Vagina (tissue), 2 donors: ENCODE data around the gene KIF16B. TPM values are rescaled to one million over a fixed set of nuclear protein-coding genes. Genes with fewer than 3 reads are reported as not detected.

Experiments
- DNase-seq, 2 donors: peaks; one replicate each; pipeline ENCODE4 v3.0.0-alpha.2; 2017; ENCODE audit errors: extremely low spot score in 2 of 2
- H3K27ac ChIP-seq: fragments of 200-600 bp; sonication (generic); one replicate; pipeline ENCODE4 v1.5.1; 2019
- H3K27me3 ChIP-seq: fragments of 200-600 bp; sonication (generic); one replicate; pipeline ENCODE4 v1.5.1; 2019
- H3K36me3 ChIP-seq, 2 donors: fragments of 200-600 bp; sonication (generic); one replicate each; pipeline ENCODE4 v1.5.1; 2017 to 2019
- H3K4me1 ChIP-seq: fragments of 200-600 bp; sonication (generic); one replicate; pipeline ENCODE4 v1.5.1; 2019
- H3K4me3 ChIP-seq, 2 donors: fragments of 200-600 bp; sonication (generic); 1 replicate in 1 of 2; 2 replicates in 1 of 2; pipeline ENCODE4 v1.5.1; 2016 to 2019
- H3K9me3 ChIP-seq: fragments of 200-600 bp; sonication (generic); one replicate; pipeline ENCODE4 v1.5.1; 2019
- CTCF ChIP-seq, 3 experiments: fragments of 450-650 bp in 2 of 3; fragments of 200-600 bp in 1 of 3; sonication (generic) in 1 of 3; IDR thresholded peaks; one replicate each; pipeline ENCODE4 v1.5.1; 2017 to 2019; ENCODE audit warnings: antibody characterized with exemption in 3 of 3, mild to moderate bottlenecking in 2 of 3, moderate library complexity in 2 of 3
- POLR2A ChIP-seq, 2 donors: fragments of 450-650 bp; IDR thresholded peaks; one replicate each; pipeline ENCODE4 v1.6.1; 2017; ENCODE audit warnings: antibody characterized with exemption in 2 of 2, mild to moderate bottlenecking in 2 of 2, moderate library complexity in 2 of 2
- POLR2AphosphoS5 ChIP-seq, 2 donors: sonication (generic); formaldehyde crosslinking; IDR thresholded peaks; one replicate each; pipeline ENCODE4 v1.9.0; 2017; ENCODE audit warnings: antibody characterized with exemption in 2 of 2, mild to moderate bottlenecking in 2 of 2, low read depth in 1 of 2; ENCODE audit not compliant: insufficient read depth in 1 of 2
- intact Hi-C: fragments of 100-400 bp; cut with DNase I; formaldehyde crosslinking; loops from one replicate; pipeline ENCODE4 v1.15.1; 2023
- total RNA-seq: library from RNA; depleted of rRNA; stranded (reverse); fragments of >200 nt; gene quantifications from one replicate; pipeline ENCODE4 v1.2.3, GENCODE V29; 2016

The KIF16B gene
- total RNA-seq, 1 donor from 2014 or later = 27.7 TPM

- Histone ChIP-seq H3K9me3 (no peaks in the 10 kb centered on the region), H3K27ac (no peak overlapping the region), H3K4me1 (no peaks in the 10 kb centered on the region), H3K4me3 (no peak overlapping the region), H3K36me3 (no peaks in the 10 kb centered on the region), H3K27me3 (no peaks in the 10 kb centered on the region)
- no peak for DNase-seq
- TF ChIP-seq CTCF (IDR thresholded peaks at IDR 0.05) (no peak), POLR2AphosphoS5 (IDR thresholded peaks at IDR 0.05; ENCODE audit: insufficient read depth in 1 of 2, low read depth in 1 of 2) (no peak), POLR2A (IDR thresholded peaks at IDR 0.05) (no peak)
- intact Hi-C loops = no loop called here
Observed at GRCh38 chr20:16279320-16279719, 293.9 kb downstream of the KIF16B start.

- H3K36me3 ChIP-seq = peaks cover 0 to 3% of the 10 kb centered on the region in 2 donors
- H3K9me3 ChIP-seq = no peaks in the 10 kb centered on the region
- no peak overlapping the region for H3K27ac ChIP-seq
- intact Hi-C loops = no loop called here
- no peak for DNase-seq
- H3K4me1 ChIP-seq = no peaks in the 10 kb centered on the region
- H3K27me3 ChIP-seq = no peaks in the 10 kb centered on the region
- H3K4me3 ChIP-seq = no peak overlapping the region
- no peak for TF ChIP-seq POLR2A (IDR thresholded peaks at IDR 0.05)
- TF ChIP-seq POLR2AphosphoS5 (IDR thresholded peaks at IDR 0.05; ENCODE audit: insufficient read depth in 1 of 2, low read depth in 1 of 2) = no peak
- TF ChIP-seq CTCF (IDR thresholded peaks at IDR 0.05) = no peak
Observed at GRCh38 chr20:16273812-16274555, 299.3 kb downstream of the KIF16B start.

GRCh38 chr20:16272780-16273360, 300.4 kb downstream of the KIF16B start:
- TF ChIP-seq POLR2A (IDR thresholded peaks at IDR 0.05) (no peak), POLR2AphosphoS5 (IDR thresholded peaks at IDR 0.05; ENCODE audit: insufficient read depth in 1 of 2, low read depth in 1 of 2) (no peak), CTCF (IDR thresholded peaks at IDR 0.05) (no peak)
- no peaks in the 10 kb centered on the region for H3K4me1 ChIP-seq

DNA sequence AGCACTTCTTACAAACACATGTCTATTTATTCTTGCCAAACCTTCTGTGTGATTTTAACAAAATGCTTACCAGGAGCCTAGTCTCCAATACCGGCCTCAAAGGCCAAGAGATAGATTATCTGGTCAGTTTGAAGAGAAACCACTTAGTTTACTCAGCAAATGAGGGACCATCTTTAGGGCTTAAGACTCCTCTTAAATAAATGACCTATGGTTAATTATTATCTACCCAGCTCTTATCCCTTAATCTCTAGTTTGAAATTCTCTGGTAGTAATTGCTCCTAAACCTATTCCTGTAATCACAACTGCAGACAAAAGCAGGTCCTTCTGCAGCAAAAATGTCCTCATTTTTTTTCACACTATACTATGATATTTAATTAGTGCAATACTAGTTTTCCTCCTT, 301.8 kb downstream of the KIF16B start:
- Histone ChIP-seq H3K27ac (no peak overlapping the region), H3K9me3 (no peaks in the 10 kb centered on the region), H3K4me3 (no peak overlapping the region), H3K27me3 (no peaks in the 10 kb centered on the region), H3K4me1 (no peaks in the 10 kb centered on the region), H3K36me3 (peaks cover 0 to 3% of the 10 kb centered on the region in 2 donors)
- DNase-seq = no peak
- TF ChIP-seq POLR2A (IDR thresholded peaks at IDR 0.05) (no peak), CTCF (IDR thresholded peaks at IDR 0.05) (no peak), POLR2AphosphoS5 (IDR thresholded peaks at IDR 0.05; ENCODE audit: insufficient read depth in 1 of 2, low read depth in 1 of 2) (no peak)
- intact Hi-C loops = no loop called here

More at GRCh38 chr20:16272780-16273360, 300.4 kb downstream of the KIF16B start:
- intact Hi-C loops = no loop called here
- Histone ChIP-seq H3K9me3 (no peaks in the 10 kb centered on the region), H3K27me3 (no peaks in the 10 kb centered on the region), H3K27ac (no peak overlapping the region), H3K4me3 (no peak overlapping the region), H3K36me3 (peaks cover 0 to 3% of the 10 kb centered on the region in 2 donors)
- DNase-seq = no peak

GRCh38 chr20:16270989-16271388, 302.3 kb downstream of the KIF16B start:
- H3K27me3 ChIP-seq = no peaks in the 10 kb centered on the region
- H3K4me1 ChIP-seq = no peaks in the 10 kb centered on the region
- no peak overlapping the region for H3K27ac ChIP-seq
- intact Hi-C loops = no loop called here
- TF ChIP-seq CTCF (IDR thresholded peaks at IDR 0.05) (no peak), POLR2AphosphoS5 (IDR thresholded peaks at IDR 0.05; ENCODE audit: insufficient read depth in 1 of 2, low read depth in 1 of 2) (no peak), POLR2A (IDR thresholded peaks at IDR 0.05) (no peak)
- peaks cover 0 to 3% of the 10 kb centered on the region in 2 donors for H3K36me3 ChIP-seq
- no peaks in the 10 kb centered on the region for H3K9me3 ChIP-seq
- no peak overlapping the region for H3K4me3 ChIP-seq
- no peak for DNase-seq
